ENCODE results near the gene MPP2.
A peak's percentile ranks its signal among the peaks of the same experiment; 100 is the strongest.
"Not testable (repeated sequence)": the region's sequence is repeated elsewhere in the genome, so short reads cannot be mapped to it uniquely, and the experiment has no call there.

The MPP2 gene

DNA sequence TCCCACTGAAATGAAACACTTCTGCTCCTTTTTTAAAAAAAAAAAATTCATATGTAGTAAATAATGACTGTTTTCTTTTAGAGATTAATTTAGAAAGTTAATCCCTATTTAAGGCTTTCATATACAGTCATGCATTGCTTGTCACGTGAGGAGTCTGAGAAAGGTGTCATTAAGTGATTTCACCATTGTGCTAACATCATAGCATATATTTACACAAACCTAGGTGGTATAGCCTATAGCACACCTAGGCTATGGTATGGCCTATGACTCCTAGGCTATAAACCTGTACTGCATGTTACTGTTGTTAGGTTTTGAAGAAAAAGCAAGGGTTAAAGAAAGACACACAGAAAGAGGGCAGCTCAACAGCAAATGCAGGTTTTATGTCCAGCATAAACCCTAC lies 21.3 kb upstream of the MPP2 start:
- no peak for DNase-seq (ENCODE audit: low spot score)

DNA sequence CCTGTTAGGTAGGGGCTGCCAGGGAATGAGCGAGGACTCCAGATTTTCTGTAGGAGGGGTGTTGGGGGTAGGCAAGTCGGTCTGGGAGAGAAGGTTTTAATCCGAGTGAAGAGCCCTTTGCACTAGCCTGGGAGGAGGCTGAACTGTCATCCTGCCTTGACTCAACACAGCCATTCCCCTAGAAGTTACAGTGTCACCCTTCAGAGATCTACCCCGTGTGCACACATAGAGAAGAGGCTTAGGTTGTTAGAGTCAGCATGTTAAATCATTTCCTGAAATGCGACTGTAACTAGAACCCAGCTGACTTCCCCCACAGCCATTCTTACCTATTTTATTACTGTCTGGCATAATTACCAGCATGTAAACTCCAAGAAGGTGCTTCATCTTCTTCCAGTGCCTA lies 20.6 kb upstream of the MPP2 start:
- DNase-seq (ENCODE audit: low spot score): not testable (repeated sequence)

DNA sequence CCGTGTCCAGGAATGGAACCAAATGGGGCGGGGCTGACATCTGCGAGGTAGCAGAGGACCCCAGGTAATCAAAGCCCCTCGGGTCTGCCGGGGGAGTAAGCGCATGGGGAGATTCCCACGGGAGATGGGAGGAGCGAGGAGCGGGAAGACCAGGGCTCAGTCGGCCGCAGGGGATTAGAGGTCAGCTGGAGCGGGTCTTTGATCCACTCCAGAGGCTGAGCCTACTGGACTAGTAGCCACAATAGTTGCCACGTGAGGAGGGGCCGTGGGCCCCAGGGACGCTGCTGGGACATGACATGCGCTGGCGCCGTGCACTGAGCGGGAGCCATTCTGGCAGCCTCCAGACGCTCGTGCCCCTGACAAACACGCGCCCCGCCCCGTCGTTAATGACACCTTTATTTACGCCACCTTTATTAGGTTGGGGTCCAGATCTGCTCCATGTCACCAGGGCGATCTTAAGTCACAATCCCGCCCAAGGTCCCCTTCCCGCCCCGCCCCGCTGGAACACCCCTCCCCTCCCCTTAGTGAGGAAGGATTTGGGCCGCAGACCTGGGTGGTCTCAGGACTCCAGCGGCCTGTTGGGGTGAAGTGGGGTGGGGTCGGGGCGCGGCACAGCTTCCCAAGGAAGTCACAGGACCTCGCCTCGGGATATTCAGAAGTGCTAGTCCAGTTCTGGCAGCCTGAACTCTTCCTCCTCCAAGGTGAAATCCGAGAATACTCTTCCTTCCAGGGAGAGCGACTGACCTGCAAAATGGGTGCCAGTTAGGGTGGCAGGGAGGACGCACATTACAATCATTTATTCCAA lies 19.9 kb upstream of the MPP2 start:
- no peak for DNase-seq (ENCODE audit: low spot score)

- no peak for DNase-seq (ENCODE audit: low spot score)
Observed at GRCh38 chr17:43924558-43924957, 17.2 kb upstream of the MPP2 start.

- DNase-seq (ENCODE audit: low spot score): no peak
Observed at GRCh38 chr17:43920500-43921095, 13.3 kb upstream of the MPP2 start.

DNA sequence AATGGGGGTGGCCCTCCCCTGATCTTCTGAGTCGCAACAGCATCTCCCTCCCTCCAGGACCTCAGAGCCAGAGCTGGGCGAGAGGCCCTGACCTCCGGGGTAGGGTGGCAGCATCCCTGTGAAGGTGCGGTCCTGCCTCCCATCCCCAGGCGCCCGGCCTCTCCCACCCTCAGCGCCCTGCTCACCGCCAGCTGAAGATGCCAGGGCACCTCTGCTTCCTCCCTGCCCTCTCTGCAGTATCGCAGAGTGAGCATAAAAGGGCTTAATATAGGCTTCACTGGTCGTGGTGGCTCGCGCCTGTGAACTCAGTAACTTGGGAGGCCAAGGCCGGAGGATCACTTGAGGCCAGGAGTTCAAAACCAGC lies 10.7 kb upstream of the MPP2 start:
- DNase-seq (ENCODE audit: low spot score): no peak

DNA sequence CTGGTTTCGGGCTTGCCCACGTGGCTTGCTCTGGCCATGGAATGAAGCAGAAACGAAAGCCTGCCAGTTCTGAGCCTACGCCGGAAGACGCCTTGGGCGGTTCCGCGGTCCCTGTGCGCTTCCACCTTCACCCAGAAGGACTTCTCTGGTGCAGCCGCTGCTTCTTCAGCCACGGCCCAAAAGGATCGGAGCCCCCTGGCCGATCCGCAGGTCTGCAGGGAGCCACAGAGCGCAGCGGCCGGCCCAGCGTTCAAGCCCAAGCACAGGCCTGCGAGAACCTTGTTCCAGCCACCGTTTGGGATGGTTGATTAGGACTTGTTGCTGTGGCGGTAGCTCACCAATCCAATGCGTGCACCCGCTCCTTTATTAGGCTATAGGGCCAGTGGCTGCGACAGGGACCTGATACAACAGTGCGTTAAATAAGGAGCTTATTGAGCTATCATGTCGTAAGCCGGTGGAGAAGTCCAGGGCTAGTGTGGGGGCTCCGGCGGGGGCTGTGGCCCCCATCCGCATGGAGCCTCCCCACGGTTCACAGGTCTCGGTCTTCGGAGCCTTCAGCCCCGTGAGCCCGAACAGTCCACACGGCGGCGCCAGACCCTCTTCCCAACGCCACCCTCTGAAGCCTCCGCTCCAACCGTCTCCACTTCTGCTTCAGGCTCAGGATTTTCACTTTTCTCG lies 10.2 kb upstream of the MPP2 start:
- DNase-seq (ENCODE audit: low spot score): no peak

DNA sequence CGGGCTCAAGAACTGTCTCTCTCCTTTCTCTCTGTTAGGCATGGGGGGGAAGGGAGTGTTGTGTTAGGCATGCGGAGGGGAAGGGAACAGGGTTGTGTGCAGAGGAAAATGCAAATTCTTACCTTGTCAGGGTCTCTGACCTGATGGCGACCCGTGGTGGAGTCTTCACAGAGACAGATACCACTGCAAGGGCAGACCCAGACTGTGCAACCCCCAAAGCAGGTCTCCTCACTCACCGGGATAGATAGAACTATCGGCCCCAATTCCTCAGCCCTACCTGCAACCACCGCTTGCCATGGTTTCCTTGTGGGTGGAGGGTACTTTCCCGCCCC lies 9.6 kb upstream of the MPP2 start:
- no peak for DNase-seq (ENCODE audit: low spot score)

DNA sequence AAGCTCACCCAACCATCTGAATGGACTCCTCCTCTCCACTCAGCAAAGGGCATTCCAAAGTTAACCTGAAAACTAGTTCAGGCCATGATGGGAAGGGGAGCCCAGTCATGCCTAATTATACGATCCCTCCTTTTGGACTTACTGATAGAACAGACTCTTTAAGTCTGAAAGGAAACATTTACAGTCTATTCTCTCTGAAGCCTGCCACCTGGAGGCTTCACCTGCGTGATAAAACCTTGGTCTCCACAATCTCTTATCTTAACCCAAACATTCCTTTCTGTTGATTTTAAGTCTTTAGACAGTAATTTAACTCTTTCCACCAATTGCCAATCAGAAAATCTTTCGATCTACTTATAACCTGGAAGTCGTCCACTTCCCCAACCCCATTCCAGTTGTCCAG lies 9.0 kb upstream of the MPP2 start:
- no peak for DNase-seq (ENCODE audit: low spot score)

GRCh38 chr17:43915559-43915958 lies 8.2 kb upstream of the MPP2 start:
- DNase-seq (ENCODE audit: low spot score): no peak

GRCh38 chr17:43914451-43914850 lies 7.1 kb upstream of the MPP2 start:
- DNase-seq (ENCODE audit: low spot score): no peak

DNA sequence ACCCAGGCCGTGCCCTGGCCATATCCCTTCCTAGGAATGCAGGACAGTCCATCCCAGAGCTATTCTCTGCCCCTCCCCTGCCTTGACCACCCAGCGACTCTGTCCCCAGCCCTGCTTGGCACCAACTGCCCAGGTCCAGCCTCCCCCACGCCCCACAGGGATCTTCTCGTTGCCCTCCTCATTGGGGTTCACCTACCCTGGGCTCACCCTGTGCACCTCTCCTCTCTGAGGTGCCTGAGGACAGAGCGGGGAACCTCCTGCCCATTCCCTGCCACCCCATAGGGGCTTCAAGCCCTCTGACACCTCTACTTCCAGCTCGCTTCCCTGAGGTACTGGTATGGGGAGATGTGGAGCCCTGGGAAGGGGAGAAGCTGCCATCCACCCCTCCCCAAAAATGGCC lies 6.2 kb upstream of the MPP2 start:
- DNase-seq (ENCODE audit: low spot score): no peak

GRCh38 chr17:43912635-43913304 lies 5.4 kb upstream of the MPP2 start:
- DNase-seq (ENCODE audit: low spot score): no peak

GRCh38 chr17:43911904-43912303 lies 4.6 kb upstream of the MPP2 start:
- DNase-seq (ENCODE audit: low spot score): no peak

DNA sequence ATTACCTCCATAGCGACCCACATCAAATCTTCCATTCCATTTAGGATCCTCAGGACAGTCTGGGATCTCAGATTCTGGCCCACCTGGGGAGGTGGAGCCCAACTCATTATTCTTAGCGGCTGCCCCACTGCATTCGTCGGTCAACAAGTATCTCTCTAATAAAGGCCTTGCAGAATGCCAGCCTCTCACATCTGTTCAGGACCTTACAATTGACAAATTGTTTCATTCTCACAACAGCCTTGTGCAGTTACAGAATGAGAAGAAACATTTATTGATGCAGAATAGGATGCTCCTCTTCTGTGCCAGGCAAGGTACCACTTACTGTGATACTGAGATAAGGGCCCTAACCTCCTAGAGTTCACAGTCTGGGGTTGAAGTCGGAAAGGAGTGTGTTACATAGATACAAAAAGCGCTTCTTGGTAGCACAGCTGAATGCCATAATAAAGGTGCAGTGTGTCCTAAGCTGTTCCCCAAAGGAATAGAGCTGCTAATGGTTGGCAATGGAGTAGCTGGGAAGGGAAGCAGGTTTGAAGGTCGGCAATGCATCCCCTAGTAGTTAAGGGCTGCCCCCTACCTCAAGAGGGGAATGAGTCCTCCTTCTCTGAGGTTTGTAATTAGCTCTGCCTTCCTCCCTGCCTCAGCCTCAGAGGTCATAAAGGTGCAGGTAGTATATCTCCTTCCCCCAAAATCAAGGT lies 2.3 kb upstream of the MPP2 start:
- DNase-seq (ENCODE audit: low spot score): peak; percentile 65

- DNase-seq (ENCODE audit: low spot score): peak; percentile 88
Observed at GRCh38 chr17:43907998-43908721, 824 bp upstream of the MPP2 start.

GRCh38 chr17:43906951-43907424 lies 348 bp downstream of the MPP2 start:
- peak; percentile 43 for DNase-seq (ENCODE audit: low spot score)

DNA sequence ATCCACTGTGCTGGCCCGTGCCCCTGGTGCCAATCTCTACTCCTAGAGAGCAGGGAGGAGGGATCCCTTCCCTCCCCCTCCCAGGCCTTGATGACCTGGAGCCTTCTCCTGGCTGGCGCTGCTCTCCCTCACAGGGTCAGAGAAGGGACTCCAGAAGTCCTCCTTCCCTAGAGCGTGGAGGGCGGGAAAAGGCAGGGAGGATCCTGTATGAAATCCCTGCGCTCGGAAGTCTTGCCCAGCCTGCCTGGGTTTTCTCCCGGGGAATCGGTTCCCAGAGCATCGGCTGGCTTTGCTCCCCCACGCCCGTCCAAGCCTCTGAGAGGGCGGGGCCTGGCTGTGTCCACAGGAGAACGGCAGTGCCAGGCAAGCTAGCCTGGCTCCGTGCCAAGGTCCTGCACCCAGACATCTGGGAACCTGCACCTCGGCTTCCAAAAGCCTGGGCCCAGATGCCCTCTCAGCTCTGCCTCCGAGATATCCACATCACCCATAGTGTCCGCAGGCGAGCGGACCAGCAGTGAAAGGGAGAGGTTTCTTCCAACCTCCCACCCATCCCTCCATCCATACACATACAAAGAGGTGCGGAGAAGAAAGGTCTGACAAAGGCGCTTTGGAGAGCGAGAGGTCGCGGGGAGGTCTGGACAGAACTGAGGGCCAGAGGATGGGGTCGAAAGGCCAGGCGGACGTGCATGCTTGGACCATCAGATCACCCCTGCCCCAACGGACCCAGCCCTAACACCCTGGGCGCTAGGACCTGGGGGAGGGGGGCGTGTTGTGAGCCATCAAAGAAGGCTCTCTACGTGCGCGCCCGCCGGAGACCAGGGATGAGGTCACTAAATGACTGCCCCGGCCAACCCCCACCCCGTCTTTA lies 1.1 kb downstream of the MPP2 start:
- peak; percentile 85 for DNase-seq (ENCODE audit: low spot score)

GRCh38 chr17:43905400-43905984 lies 1.8 kb downstream of the MPP2 start:
- no peak for DNase-seq (ENCODE audit: low spot score)

Data from putamen (tissue), 1 donor.